K562 (cell line): ENCODE data around the gene VRK3. TPM values are rescaled to one million over a fixed set of nuclear protein-coding genes. Genes with fewer than 3 reads are reported as not detected.

Experiments used
- ARID3B ChIP-seq: fragments of 250-450 bp; sonication (Bioruptor Pico); IDR thresholded peaks from 2 replicates; pipeline ENCODE4 v1.4.0; 2020; ENCODE audit warnings: borderline replicate concordance
- BACH1 ChIP-seq: fragments of 200-800 bp; sonication (Bioruptor generic); IDR thresholded peaks from 2 replicates; pipeline ENCODE4 v1.6.1; 2016; ENCODE audit warnings: missing genetic modification characterization, missing compliant biosample characterization
- BRD4 ChIP-seq: fragments of 200-600 bp; sonication (generic); IDR thresholded peaks from 2 replicates; pipeline ENCODE4 v1.6.1; 2017; ENCODE audit warnings: inconsistent platforms
- C11orf30 ChIP-seq: fragments of 450-650 bp; IDR thresholded peaks from 2 replicates; pipeline ENCODE4 v1.6.1; 2016; ENCODE audit warnings: low read depth, mild to moderate bottlenecking
- ELK1 ChIP-seq: sonication (generic); formaldehyde crosslinking; IDR thresholded peaks from 2 replicates; pipeline ENCODE4 v1.8.1; 2022; ENCODE audit warnings: missing genetic modification reagents
- FOXJ2 ChIP-seq: fragments of 200-800 bp; sonication (Bioruptor generic); IDR thresholded peaks from 2 replicates; pipeline ENCODE4 v1.6.1; 2016; ENCODE audit warnings: missing genetic modification characterization, missing compliant biosample characterization
- HMG20A ChIP-seq: fragments of 450-650 bp; formaldehyde crosslinking; conservative IDR thresholded peaks from 2 replicates; pipeline ENCODE4 v1.4.0; 2020; ENCODE audit warnings: mild to moderate bottlenecking, mixed read lengths
- HNRNPH1 ChIP-seq: fragments of 200-400 bp; formaldehyde crosslinking; optimal IDR thresholded peaks from 2 replicates; pipeline ENCODE3; 2017; ENCODE audit warnings: low read depth, mild to moderate bottlenecking, low read length, moderate library complexity
- ID3 ChIP-seq, 2 experiments: fragments of 250-450 bp in 1 of 2; fragments of 450-650 bp in 1 of 2; sonication (Bioruptor Pico) in 1 of 2; IDR thresholded peaks; 2 replicates each; pipeline versions ENCODE4 v1.6.1 to v1.8.0; 2016 to 2021; ENCODE audit warnings: mild to moderate bottlenecking in 2 of 2, moderate library complexity in 2 of 2, missing compliant biosample characterization in 1 of 2, missing genetic modification characterization in 1 of 2
- MED1 ChIP-seq: sonication (generic); formaldehyde crosslinking; IDR thresholded peaks from 2 replicates; pipeline ENCODE4 v1.8.1; 2023; ENCODE audit warnings: missing genetic modification reagents, borderline replicate concordance
- MYNN ChIP-seq, 2 experiments: sonication (generic); formaldehyde crosslinking in 1 of 2; IDR thresholded peaks; 2 replicates each; pipeline versions ENCODE4 v1.5.0 to v1.6.1; 2016 to 2020; ENCODE audit warnings: antibody characterized with exemption in 1 of 2, missing genetic modification reagents in 1 of 2
- NFXL1 ChIP-seq: fragments of 450-650 bp; formaldehyde crosslinking; IDR thresholded peaks from 2 replicates; pipeline ENCODE4 v1.4.0; 2021; ENCODE audit warnings: mild to moderate bottlenecking
- NR1H2 ChIP-seq: sonication (generic); formaldehyde crosslinking; IDR thresholded peaks from 2 replicates; pipeline ENCODE4 v1.4.0; 2020; ENCODE audit warnings: mild to moderate bottlenecking, missing genetic modification reagents
- POLR2AphosphoS2 ChIP-seq: IDR thresholded peaks from 2 replicates; pipeline ENCODE4 v1.6.1; 2012; ENCODE audit warnings: low read length, improper control_type of control experiment
- SFPQ ChIP-seq: fragments of 200-400 bp; formaldehyde crosslinking; IDR thresholded peaks from 2 replicates; pipeline ENCODE4 v1.6.1; 2017; ENCODE audit warnings: mild to moderate bottlenecking, low read depth, low read length, moderate library complexity
- SMARCC2 ChIP-seq: fragments of 450-650 bp; IDR thresholded peaks from 2 replicates; pipeline ENCODE4 v1.6.1; 2017; ENCODE audit warnings: antibody characterized with exemption, moderate library complexity, mild to moderate bottlenecking, low read depth
- SNAPC5 ChIP-seq: fragments of 250-450 bp; sonication (Bioruptor Pico); IDR thresholded peaks from 2 replicates; pipeline ENCODE4 v1.8.0; 2021; ENCODE audit warnings: moderate library complexity, mild to moderate bottlenecking, inconsistent platforms
- SP2 ChIP-seq: IDR thresholded peaks from 2 replicates; pipeline ENCODE4 v1.6.1; 2011; ENCODE audit warnings: mild to moderate bottlenecking, low read depth, low read length, moderate library complexity; ENCODE audit not compliant: poor library complexity, severe bottlenecking; ENCODE audit errors: extremely low read depth
- TARDBP ChIP-seq: fragments of 450-650 bp; IDR thresholded peaks from 2 replicates; pipeline ENCODE4 v1.6.1; 2016
- ZKSCAN8 ChIP-seq: fragments of 200-800 bp; sonication (Bioruptor generic); IDR thresholded peaks from 2 replicates; pipeline ENCODE4 v1.6.1; 2016; ENCODE audit warnings: missing genetic modification characterization, missing compliant biosample characterization
- ZNF23 ChIP-seq: fragments of 250-450 bp; sonication (Bioruptor Pico); IDR thresholded peaks from 2 replicates; pipeline ENCODE4 v1.4.0; 2020; ENCODE audit warnings: mild to moderate bottlenecking
- ZNF589 ChIP-seq: fragments of 200-800 bp; sonication (Bioruptor generic); IDR thresholded peaks from 2 replicates; pipeline ENCODE4 v1.6.1; 2016; ENCODE audit warnings: low read depth, missing genetic modification characterization, missing compliant biosample characterization
- ZNF76 ChIP-seq: fragments of 250-450 bp; sonication (Bioruptor Pico); IDR thresholded peaks from 2 replicates; pipeline ENCODE4 v1.4.0; 2020; ENCODE audit warnings: mild to moderate bottlenecking, moderate library complexity, borderline replicate concordance
- polyA plus RNA-seq, 8 experiments: library from polyadenylated mRNA; depleted of rRNA in 4 of 8; stranded (reverse) in 5 of 8; unstranded in 3 of 8; fragments of >200 nt; fragmentation: Nextera tagmentation in 2 of 8; fragmentation: Illumina TruSeq in 1 of 8; extraction: Ambion mirVana in 2 of 8; extraction: Trizol in 1 of 8; gene quantifications; 2 replicates each; pipeline versions ENCODE4 v1.2.1 to v1.2.3, GENCODE V29; 2011 to 2014; ENCODE audit warnings: inconsistent platforms in 1 of 8, missing spikeins in 1 of 8
- total RNA-seq, 7 experiments: library from RNA; depleted of rRNA in 6 of 7; stranded (reverse); fragments of >200 nt in 6 of 7; fragmentation: Illumina TruSeq in 2 of 7; extraction: Trizol in 2 of 7; gene quantifications; 2 replicates each; pipeline versions ENCODE4 v1.2.1 to v1.2.3, GENCODE V29; 2011 to 2021; ENCODE audit warnings: low replicate concordance in 1 of 7

Gene VRK3
- total and polyA plus RNA-seq, 9 of the 15 experiments (the other 6 are each of a cell fraction or from before 2014, with no cell fraction given) = 25.6 to 94.3 (median 42.9) TPM

GRCh38 chr19:50025022-50025793 is at the start of gene VRK3 (continued):
- TF ChIP-seq SFPQ (no peak), ZKSCAN8 (CRISPR knock-in tag) (no peak), MED1 (no peak), ARID3B (CRISPR knock-in tag) (no peak), BRD4 (0 out of 2 replicates have a peak, but pooled peaks have one; percentile 20), ELK1 (CRISPR knock-in tag) (no peak), ZNF76 (no peak), ID3 (CRISPR knock-in tag; IDR thresholded peaks at IDR 0.05) (no peak), ID3 (tag; IDR thresholded peaks at IDR 0.05) (no peak), FOXJ2 (tag) (peak; percentile 96), SNAPC5 (CRISPR knock-in tag) (no peak), SMARCC2 (no peak), HNRNPH1 (no peak), ZNF23 (CRISPR knock-in tag) (no peak), NR1H2 (CRISPR knock-in tag) (no peak), TARDBP (no peak), HMG20A (CRISPR knock-in tag) (no peak), SP2 (no peak), ZNF589 (CRISPR knock-in tag) (no peak), MYNN (IDR thresholded peaks at IDR 0.05) (no peak), MYNN (CRISPR knock-in tag; IDR thresholded peaks at IDR 0.05) (no peak), C11orf30 (no peak; the same call in 1 of the 2 replicates), POLR2AphosphoS2 (peak; percentile 47; the same call in 1 of the 2 replicates), NFXL1 (CRISPR knock-in tag) (no peak), BACH1 (tag) (no peak)
